NCI-H1105 (cell line): ENCODE results near the gene KRTAP4-7.
"Not testable (repeated sequence)": the region's sequence is repeated elsewhere in the genome, so short reads cannot be mapped to it uniquely, and the experiment has no call there.

ENCODE experiments used
- DNase-seq: peaks from one replicate; lab custom pipeline; 2025; lab: John Stamatoyannopoulos, UW

Gene KRTAP4-7

DNA sequence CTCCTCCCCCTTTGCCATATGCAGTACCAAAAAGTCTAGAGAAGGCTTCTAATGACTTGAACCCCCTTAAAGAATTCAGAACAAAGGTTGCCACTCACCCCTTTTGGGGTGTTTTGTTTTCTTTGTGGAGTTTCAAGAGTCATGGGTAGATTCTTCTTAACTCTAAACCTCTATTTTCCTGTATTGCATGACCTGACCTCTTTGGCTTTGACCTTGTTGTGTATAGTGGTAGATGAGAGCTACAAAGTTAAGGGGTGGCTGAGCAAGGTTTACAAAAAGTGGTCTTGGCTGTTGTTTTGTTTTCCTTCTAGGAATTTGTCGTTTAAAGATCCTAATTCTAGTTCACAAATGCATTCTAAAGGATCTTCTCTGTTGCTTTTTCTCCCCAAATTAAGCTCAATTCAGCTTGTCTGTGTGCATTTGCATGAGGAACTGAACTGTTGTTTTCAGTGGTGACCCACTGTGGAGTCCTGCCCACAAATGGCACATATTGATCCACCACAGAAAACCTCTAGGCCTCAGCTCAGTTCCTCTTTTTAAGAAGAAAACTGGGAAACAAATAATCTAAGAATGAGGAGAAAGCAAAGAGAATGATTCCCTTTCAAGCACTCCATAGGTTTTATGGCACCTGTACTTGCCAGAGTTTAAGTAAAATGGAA is 24.9 kb downstream of the KRTAP4-7 start:
- not testable (repeated sequence) for DNase-seq

- DNase-seq: no peak
These were observed 27.4 kb downstream of the KRTAP4-7 start for GRCh38 chr17:41111151-41111885.

DNA sequence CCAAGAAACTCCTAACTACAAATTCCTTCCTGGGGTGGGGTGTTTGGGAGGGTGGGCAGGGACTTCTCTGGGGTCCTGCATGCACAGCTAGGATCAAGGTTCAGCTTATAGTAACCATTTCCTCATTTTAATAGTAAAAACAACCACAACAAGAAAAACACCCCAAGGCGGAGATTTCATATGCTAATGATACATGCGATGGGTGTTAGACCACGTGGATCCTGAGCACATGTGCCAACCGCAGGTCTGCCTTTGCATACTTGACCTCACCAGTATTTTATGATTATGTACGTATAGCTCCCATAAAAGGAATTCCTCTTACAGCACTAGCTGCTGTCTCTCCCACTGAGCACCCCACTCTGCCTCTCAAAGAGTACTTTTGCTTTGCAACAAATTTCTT is 32.3 kb downstream of the KRTAP4-7 start:
- DNase-seq: no peak

GRCh38 chr17:41117846-41118386 is 34.0 kb downstream of the KRTAP4-7 start, which contains the start of gene KRTAP4-11:
Gene KRTAP4-11, minus strand, starts transcription at chr17:41118373. Its CDS starts 58 bp downstream, at chr17:41118315.
- not testable (repeated sequence) for DNase-seq

DNA sequence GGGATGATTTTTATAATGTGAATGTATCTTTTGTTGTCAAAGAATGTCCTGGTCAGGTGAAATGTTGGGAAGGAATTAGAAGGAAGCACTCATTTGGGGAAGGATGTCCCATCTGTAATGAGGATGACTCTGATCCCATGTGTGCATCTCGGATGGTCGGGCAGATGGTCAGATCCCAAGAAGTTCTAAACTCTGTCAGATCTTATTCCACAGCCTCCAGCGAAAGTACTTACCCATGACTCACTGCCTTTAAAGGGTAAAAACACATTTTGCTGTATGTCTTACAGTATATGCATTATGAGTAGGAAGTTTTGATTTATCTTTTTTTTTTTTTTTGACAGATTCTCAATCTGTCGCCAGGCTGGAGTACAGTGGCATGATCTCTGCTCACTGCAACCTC is 34.8 kb downstream of the KRTAP4-7 start:
- no peak for DNase-seq

- not testable (repeated sequence) for DNase-seq
These were observed 36.0 kb downstream of the KRTAP4-7 start for GRCh38 chr17:41119696-41120690.

- DNase-seq: no peak
These were observed 37.8 kb downstream of the KRTAP4-7 start for GRCh38 chr17:41121742-41122141.

DNA sequence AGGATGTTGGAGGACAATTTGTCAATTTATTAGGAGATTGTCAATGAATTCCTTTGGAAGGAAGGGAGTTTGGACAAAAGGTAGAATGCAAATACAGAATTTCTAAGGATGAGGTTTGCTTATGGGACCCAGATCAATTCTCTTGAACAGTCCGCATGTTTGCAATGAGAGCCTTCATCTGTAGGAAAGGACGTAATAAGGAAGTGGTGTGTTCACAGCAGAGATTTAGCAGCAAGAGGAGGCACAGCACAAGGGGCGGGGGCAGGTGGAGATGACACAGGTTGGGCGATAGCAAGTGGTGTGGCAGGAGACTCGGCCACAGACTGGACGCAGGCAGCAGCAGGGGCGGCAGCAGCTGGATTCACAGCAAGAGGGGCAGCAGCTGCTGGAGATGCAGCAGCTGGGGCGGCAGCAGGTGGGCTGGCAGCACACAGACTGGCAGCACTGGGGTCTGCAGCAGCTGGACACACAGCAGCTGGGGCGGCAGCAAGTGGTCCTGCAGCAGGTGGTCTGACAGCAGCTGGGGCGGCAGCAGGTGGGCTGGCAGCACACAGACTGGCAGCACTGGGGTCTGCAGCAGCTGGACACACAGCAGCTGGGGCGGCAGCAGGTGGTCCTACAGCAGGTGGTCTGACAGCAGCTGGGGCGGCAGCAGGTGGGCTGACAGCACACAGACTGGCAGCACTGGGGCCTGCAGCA is 39.5 kb downstream of the KRTAP4-7 start:
- DNase-seq: not testable (repeated sequence)

DNA sequence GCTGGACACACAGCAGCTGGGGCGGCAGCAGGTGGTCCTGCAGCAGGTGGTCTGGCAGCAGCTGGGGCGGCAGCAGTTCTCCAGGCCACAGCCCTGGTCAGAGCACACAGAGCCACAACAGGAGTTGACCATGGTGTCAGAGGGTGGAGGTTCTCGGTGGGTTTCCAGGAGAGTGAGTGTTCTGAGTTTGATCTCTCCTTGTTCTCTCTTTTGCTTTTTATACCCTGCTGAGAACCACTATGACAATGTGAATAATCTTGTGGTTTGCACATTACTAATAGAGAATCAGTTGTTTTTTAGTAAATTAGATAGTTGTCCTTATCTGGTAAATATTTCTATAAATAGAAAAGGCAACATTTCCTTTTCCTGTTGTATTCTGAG is 40.0 kb downstream of the KRTAP4-7 start, which contains the start of gene KRTAP4-12:
Gene KRTAP4-12, minus strand, starts transcription at position 192 of the 381 bp plus-strand sequence. Its CDS starts 60 bp downstream, at position 132.
- not testable (repeated sequence) for DNase-seq

GRCh38 chr17:41125064-41125463 is 41.1 kb downstream of the KRTAP4-7 start:
- DNase-seq: no peak

DNA sequence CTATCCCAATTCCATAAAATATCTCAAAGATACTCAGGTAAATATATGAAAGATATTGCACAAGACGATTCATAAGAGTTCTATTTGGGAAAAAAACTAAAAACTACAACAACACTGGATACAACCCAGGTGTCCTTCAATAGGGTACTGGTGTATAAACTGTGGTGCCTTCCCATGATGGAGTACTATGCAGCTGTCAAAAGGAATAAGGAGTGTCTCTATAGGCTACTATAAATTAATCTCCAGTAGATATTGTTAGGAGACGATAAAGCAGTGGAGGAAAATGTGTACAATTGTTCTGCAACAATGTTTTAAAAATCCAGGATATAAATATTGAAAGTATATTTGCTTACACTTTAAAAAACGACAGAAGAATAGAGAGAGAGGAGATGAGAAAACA is 42.5 kb downstream of the KRTAP4-7 start:
- DNase-seq: no peak

DNA sequence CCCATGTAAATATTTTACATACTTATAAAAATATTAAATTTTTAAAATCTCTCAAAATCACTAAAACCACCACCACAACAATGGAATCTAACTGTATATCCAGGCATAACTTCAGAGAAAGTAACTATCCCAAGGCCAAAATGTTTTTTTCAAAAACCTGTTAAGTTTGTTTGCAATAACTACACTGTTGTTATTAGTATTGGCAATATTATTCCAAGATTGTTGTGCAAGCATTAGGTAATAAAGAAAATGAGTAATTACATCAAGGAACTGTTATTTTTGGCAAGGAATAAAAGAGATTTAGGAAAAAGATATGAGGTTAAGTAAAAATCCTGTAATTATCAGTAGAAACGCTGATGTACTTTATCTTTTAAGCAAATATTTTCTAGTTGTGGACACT is 43.4 kb downstream of the KRTAP4-7 start:
- DNase-seq: no peak

DNA sequence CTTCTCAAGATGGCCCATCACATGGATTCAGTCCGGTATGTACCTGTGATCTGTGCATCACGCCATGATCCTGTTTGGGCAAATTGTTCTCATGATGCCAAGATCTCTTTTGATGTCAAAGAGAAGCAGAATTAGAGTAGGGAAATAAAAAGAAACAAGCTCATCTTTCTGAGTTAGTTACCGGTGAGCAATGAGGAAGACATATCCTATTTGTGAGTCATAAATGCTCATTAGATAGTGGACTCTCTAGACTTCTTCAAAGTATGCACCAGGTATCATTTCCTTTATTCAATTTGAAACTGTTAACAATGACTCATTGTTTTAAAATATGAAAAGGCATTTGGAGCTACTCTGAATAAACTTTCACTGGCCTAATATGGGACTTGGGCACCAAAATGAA is 48.0 kb downstream of the KRTAP4-7 start:
- DNase-seq: no peak

- no peak for DNase-seq
These were observed 50.2 kb downstream of the KRTAP4-7 start for GRCh38 chr17:41133880-41134735.
